ENCODE results near the gene ACTR3. TPM values are rescaled to one million over a fixed set of nuclear protein-coding genes. Genes with fewer than 3 reads are reported as not detected.

The ACTR3 gene
- total RNA-seq, 4 donors from 2014 or later, result 94.6 to 127 (median 115) TPM

DNA sequence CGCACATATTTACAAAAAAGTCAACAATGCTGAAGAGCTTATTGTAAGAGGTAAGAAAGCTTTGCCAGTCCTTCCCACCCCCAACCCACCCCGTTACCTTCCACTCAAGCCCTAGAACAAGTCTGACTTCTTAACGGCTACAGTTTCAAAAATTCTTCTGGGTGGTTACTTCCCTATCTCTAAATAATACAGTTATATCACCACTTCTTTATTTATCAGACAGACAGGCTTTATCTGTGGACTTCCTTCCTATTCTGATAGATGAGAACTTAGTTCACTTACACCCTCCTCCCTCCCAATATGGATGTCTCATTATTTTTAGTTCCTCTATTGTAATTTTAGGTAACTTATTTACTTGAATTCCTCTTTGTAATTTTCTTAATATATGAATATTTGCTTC lies 26.7 kb upstream of the ACTR3 start:
- Histone ChIP-seq H3K4me3 (no peak overlapping the region), H3K4me1 (peaks cover 11% of the 10 kb centered on the region), H3K9me3 (no peaks in the 10 kb centered on the region), H3K27ac (no peak overlapping the region), H3K36me3 (no peaks in the 10 kb centered on the region), H3K27me3 (no peaks in the 10 kb centered on the region)
- DNase-seq (ENCODE audit: low spot score in 2 of 2), result no peak
- WGBS, result 59% methylated on average over 3 of the region's 3 CpGs
- TF ChIP-seq POLR2A (IDR thresholded peaks at IDR 0.05), result no peak

- H3K27ac ChIP-seq, result no peak overlapping the region
- no peak overlapping the region for H3K4me3 ChIP-seq
- H3K9me3 ChIP-seq, result no peaks in the 10 kb centered on the region
- 82% methylated on average over 4 of the region's 4 CpGs for WGBS
- H3K36me3 ChIP-seq, result no peaks in the 10 kb centered on the region
- H3K27me3 ChIP-seq, result no peaks in the 10 kb centered on the region
- no peaks in the 10 kb centered on the region for H3K4me1 ChIP-seq
- DNase-seq (ENCODE audit: low spot score in 2 of 2), result no peak
- TF ChIP-seq POLR2AphosphoS5 (IDR thresholded peaks at IDR 0.05), result no peak
- no peak for TF ChIP-seq EP300 (IDR thresholded peaks at IDR 0.05)
- TF ChIP-seq POLR2A (IDR thresholded peaks at IDR 0.05), result no peak
- no peak for TF ChIP-seq CTCF (IDR thresholded peaks at IDR 0.05)
Measured at GRCh38 chr2:113867571-113867970, 22.3 kb upstream of the ACTR3 start.

- H3K4me3 ChIP-seq, result no peak overlapping the region
- no peaks in the 10 kb centered on the region for H3K4me1 ChIP-seq
- H3K27me3 ChIP-seq, result no peaks in the 10 kb centered on the region
- TF ChIP-seq CTCF (IDR thresholded peaks at IDR 0.05) (no peak), POLR2AphosphoS5 (IDR thresholded peaks at IDR 0.05) (no peak), EP300 (IDR thresholded peaks at IDR 0.05) (no peak), POLR2A (IDR thresholded peaks at IDR 0.05) (no peak)
- H3K27ac ChIP-seq, result no peak overlapping the region
- DNase-seq (ENCODE audit: low spot score in 2 of 2), result no peak
- 89% methylated on average over 1 of the region's 1 CpG for whole genome bisulfite sequencing
- H3K36me3 ChIP-seq, result no peaks in the 10 kb centered on the region
- no peaks in the 10 kb centered on the region for H3K9me3 ChIP-seq
Measured at GRCh38 chr2:113869253-113869652, 20.6 kb upstream of the ACTR3 start.

DNA sequence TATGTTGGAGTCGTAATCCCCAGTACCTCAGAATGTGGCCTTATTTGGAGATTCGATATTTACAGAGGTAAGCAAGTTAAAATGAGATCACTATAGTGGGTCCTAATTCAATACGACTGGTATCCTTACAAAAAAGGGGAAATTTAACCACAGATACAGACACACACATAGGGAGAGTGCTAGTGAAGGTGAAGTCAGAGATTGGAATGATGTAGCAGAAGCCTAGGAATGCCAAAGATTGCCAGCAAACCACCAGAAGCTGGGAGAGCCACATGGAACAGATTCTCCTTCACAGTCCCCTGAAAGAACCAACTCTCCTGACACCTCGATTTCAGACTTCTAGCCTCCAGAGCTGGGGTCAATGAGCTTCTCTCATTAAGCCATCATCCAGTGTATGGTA lies 17.7 kb upstream of the ACTR3 start:
- H3K4me1 ChIP-seq, result peaks cover 3% of the 10 kb centered on the region
- 91% methylated on average over 4 of the region's 4 CpGs for WGBS
- H3K4me3 ChIP-seq, result no peak overlapping the region
- H3K27me3 ChIP-seq, result no peaks in the 10 kb centered on the region
- no peaks in the 10 kb centered on the region for H3K9me3 ChIP-seq
- H3K36me3 ChIP-seq, result no peaks in the 10 kb centered on the region
- H3K27ac ChIP-seq, result no peak overlapping the region
- no peak for TF ChIP-seq EP300 (IDR thresholded peaks at IDR 0.05)
- TF ChIP-seq POLR2AphosphoS5 (IDR thresholded peaks at IDR 0.05), result no peak
- TF ChIP-seq CTCF (IDR thresholded peaks at IDR 0.05), result no peak
- TF ChIP-seq POLR2A (IDR thresholded peaks at IDR 0.05), result no peak
- DNase-seq (ENCODE audit: low spot score in 2 of 2), result no peak

DNA sequence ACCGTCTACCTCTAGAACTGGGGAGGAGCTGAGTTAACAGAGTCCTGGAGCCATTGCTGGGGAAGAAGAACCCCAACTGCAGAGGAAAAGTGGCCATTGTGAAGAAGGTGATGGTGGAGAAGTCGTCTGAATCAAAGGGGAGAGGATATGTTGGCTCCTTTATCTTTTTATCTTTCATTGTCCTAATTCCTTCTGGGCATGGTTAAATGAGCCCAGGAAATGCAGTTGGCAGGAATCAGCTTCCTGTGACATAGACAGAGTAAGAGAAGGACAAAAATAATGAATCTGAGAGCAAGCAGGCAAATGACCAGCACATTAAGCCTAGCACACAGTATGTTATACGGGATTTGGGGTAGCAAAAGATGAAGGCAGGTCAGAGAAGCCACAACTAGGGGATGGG lies 16.0 kb upstream of the ACTR3 start:
- Histone ChIP-seq H3K36me3 (no peaks in the 10 kb centered on the region), H3K4me3 (no peak overlapping the region), H3K4me1 (peaks cover 14% of the 10 kb centered on the region), H3K9me3 (no peaks in the 10 kb centered on the region), H3K27me3 (no peaks in the 10 kb centered on the region), H3K27ac (no peak overlapping the region)
- TF ChIP-seq POLR2AphosphoS5 (IDR thresholded peaks at IDR 0.05), result no peak
- WGBS, result 62% methylated on average over 3 of the region's 3 CpGs
- DNase-seq (ENCODE audit: low spot score in 2 of 2), result no peak

DNA sequence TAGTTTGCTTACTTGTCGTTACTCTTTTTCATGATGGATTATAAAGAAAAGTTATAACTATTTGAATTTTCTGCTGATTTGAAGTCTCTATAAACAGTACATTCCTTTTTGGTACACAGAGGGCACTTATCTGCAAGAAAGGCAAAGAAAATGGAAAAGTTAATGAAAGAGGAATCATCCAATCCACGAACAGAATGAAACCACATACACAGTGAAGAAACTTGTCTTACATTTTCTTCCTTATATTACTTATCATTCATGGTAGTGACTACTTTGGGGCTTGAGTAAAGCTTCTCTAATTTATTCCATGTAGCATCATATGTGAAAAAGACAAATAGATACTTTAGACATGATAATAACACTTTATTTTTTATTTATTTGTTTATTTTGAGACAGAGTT lies 14.8 kb upstream of the ACTR3 start:
- no peak overlapping the region for H3K27ac ChIP-seq
- no peak overlapping the region for H3K4me3 ChIP-seq
- no peak for DNase-seq (ENCODE audit: low spot score in 2 of 2)
- no peak for TF ChIP-seq EP300 (IDR thresholded peaks at IDR 0.05)
- TF ChIP-seq POLR2A (IDR thresholded peaks at IDR 0.05), result no peak
- no peak for TF ChIP-seq CTCF (IDR thresholded peaks at IDR 0.05)
- TF ChIP-seq POLR2AphosphoS5 (IDR thresholded peaks at IDR 0.05), result no peak
- H3K9me3 ChIP-seq, result no peaks in the 10 kb centered on the region
- WGBS, result 84% methylated on average over 2 of the region's 2 CpGs
- H3K4me1 ChIP-seq, result peaks cover 14% of the 10 kb centered on the region
- no peaks in the 10 kb centered on the region for H3K36me3 ChIP-seq
- no peaks in the 10 kb centered on the region for H3K27me3 ChIP-seq
